Mesenchymal stem cell (in vitro differentiated cells and primary cell): ENCODE data around the gene GRAMD4.
A peak's percentile ranks its signal among the peaks of the same experiment; 100 is the strongest.

Experiments
- DNase-seq: peaks from one replicate; pipeline ENCODE4 v3.0.0-alpha.2; 2013
- H2AFZ ChIP-seq: one replicate; pipeline ENCODE4 v1.6.1; 2013; ENCODE audit warnings: low read depth, mild to moderate bottlenecking, control low read depth, inconsistent platforms, low read length, moderate library complexity
- H2AK5ac ChIP-seq: 2 replicates; pipeline ENCODE4 v1.6.1; 2013; ENCODE audit warnings: low read length, moderate library complexity, mild to moderate bottlenecking, inconsistent platforms; ENCODE audit not compliant: severe bottlenecking
- H2BK120ac ChIP-seq: one replicate; pipeline ENCODE4 v1.6.1; 2013; ENCODE audit warnings: low read depth, mild to moderate bottlenecking, inconsistent platforms, low read length, moderate library complexity
- H2BK12ac ChIP-seq, 2 experiments: one replicate each; pipeline ENCODE4 v1.6.1; 2013; ENCODE audit warnings: inconsistent platforms in 2 of 2, low read length in 2 of 2, mild to moderate bottlenecking in 2 of 2, moderate library complexity in 2 of 2, control low read depth in 1 of 2
- H2BK15ac ChIP-seq: one replicate; pipeline ENCODE4 v1.6.1; 2013; ENCODE audit warnings: mild to moderate bottlenecking, low read depth, inconsistent platforms; ENCODE audit not compliant: poor library complexity, severe bottlenecking
- H2BK5ac ChIP-seq: 2 replicates; pipeline ENCODE4 v1.6.1; 2013; ENCODE audit warnings: low read depth, mild to moderate bottlenecking, low read length, control low read depth, inconsistent platforms; ENCODE audit not compliant: poor library complexity, severe bottlenecking
- H3K14ac ChIP-seq, 2 experiments: one replicate each; pipeline ENCODE4 v1.6.1; 2013; ENCODE audit warnings: inconsistent platforms in 2 of 2, low read length in 2 of 2, control low read depth in 1 of 2, mild to moderate bottlenecking in 1 of 2, moderate library complexity in 1 of 2
- H3K18ac ChIP-seq, 2 experiments: one replicate each; pipeline ENCODE4 v1.6.1; 2013; ENCODE audit warnings: inconsistent platforms in 2 of 2, low read length in 2 of 2, control low read depth in 1 of 2, low read depth in 1 of 2, mild to moderate bottlenecking in 1 of 2
- H3K23ac ChIP-seq, 2 experiments: one replicate each; pipeline ENCODE4 v1.6.1; 2013; ENCODE audit warnings: inconsistent platforms in 2 of 2, low read length in 2 of 2, mild to moderate bottlenecking in 2 of 2, moderate library complexity in 2 of 2, control low read depth in 1 of 2
- H3K27ac ChIP-seq: 2 replicates; pipeline ENCODE4 v1.5.1; 2013; ENCODE audit warnings: mild to moderate bottlenecking, moderate library complexity, low read length, control low read depth, inconsistent platforms; ENCODE audit not compliant: poor library complexity, severe bottlenecking
- H3K27me3 ChIP-seq, 2 experiments: 2 replicates each; pipeline versions ENCODE4 v1.6.1 to v1.7.0; 2013; ENCODE audit warnings: low read length in 2 of 2, mild to moderate bottlenecking in 2 of 2, moderate library complexity in 2 of 2, control low read depth in 1 of 2, inconsistent platforms in 1 of 2; ENCODE audit not compliant: control insufficient read depth in 1 of 2, insufficient read depth in 1 of 2
- H3K36me3 ChIP-seq, 2 experiments: 2 replicates each; pipeline versions ENCODE4 v1.6.1 to v1.7.0; 2013; ENCODE audit warnings: low read length in 2 of 2, control low read depth in 1 of 2, inconsistent platforms in 1 of 2, low read depth in 1 of 2, mild to moderate bottlenecking in 1 of 2; ENCODE audit not compliant: insufficient read depth in 2 of 2, control insufficient read depth in 1 of 2
- H3K4ac ChIP-seq, 2 experiments: one replicate each; pipeline ENCODE4 v1.6.1; 2013; ENCODE audit warnings: inconsistent platforms in 2 of 2, low read length in 2 of 2, mild to moderate bottlenecking in 2 of 2, moderate library complexity in 2 of 2, control low read depth in 1 of 2, low read depth in 1 of 2
- H3K4me1 ChIP-seq: 2 replicates; pipeline ENCODE4 v1.6.1; 2013; ENCODE audit warnings: low read depth, low read length, control low read depth; ENCODE audit not compliant: control insufficient read depth, insufficient read depth
- H3K4me2 ChIP-seq: 2 replicates; pipeline ENCODE4 v1.6.1; 2013; ENCODE audit warnings: low read length, mild to moderate bottlenecking, inconsistent platforms; ENCODE audit not compliant: poor library complexity, severe bottlenecking
- H3K4me3 ChIP-seq, 2 experiments: 2 replicates each; pipeline versions ENCODE4 v1.5.1 to v1.7.0; 2013; ENCODE audit warnings: low read length in 2 of 2, mild to moderate bottlenecking in 2 of 2, control low read depth in 1 of 2, low read depth in 1 of 2; ENCODE audit not compliant: insufficient read depth in 1 of 2
- H3K79me1 ChIP-seq: replicated peaks from 2 replicates; pipeline ENCODE4 v1.6.1; 2013; ENCODE audit warnings: mild to moderate bottlenecking, control low read depth, low read length, inconsistent platforms; ENCODE audit not compliant: poor library complexity, severe bottlenecking
- H3K9ac ChIP-seq: 2 replicates; pipeline ENCODE4 v1.7.0; 2013; ENCODE audit warnings: mild to moderate bottlenecking, low read length, moderate library complexity
- H3K9me3 ChIP-seq: 2 replicates; pipeline ENCODE4 v1.7.0; 2013; ENCODE audit warnings: mild to moderate bottlenecking, low read length; ENCODE audit not compliant: control insufficient read depth
- H4K8ac ChIP-seq: one replicate; pipeline ENCODE4 v1.6.1; 2013; ENCODE audit warnings: inconsistent platforms, mild to moderate bottlenecking, low read length, moderate library complexity
- H4K91ac ChIP-seq: one replicate; pipeline ENCODE4 v1.6.1; 2013; ENCODE audit warnings: mild to moderate bottlenecking, low read length, inconsistent platforms
- WGBS: methylation state at CpG from one replicate; pipeline ENCODE4 v1.1.7; 2013; ENCODE audit warnings: mixed read lengths; 5-methylcytosine and 5-hydroxymethylcytosine counted together

GRAMD4 gene

GRCh38 chr22:46674906-46675305 is 54.7 kb downstream of the GRAMD4 start:
- H3K27me3 ChIP-seq: no peaks in the 10 kb centered on the region
- no peak for DNase-seq
- no peak overlapping the region for H2BK15ac ChIP-seq
- H3K18ac ChIP-seq: no peak overlapping the region
- H2BK12ac ChIP-seq: no peak overlapping the region
- H3K23ac ChIP-seq: no peak overlapping the region
- peaks cover 15% of the 10 kb centered on the region for H3K4me1 ChIP-seq
- H3K4me3 ChIP-seq: no peak overlapping the region
- no peak overlapping the region for H3K14ac ChIP-seq
- H3K9me3 ChIP-seq: no peaks in the 10 kb centered on the region
- no peak overlapping the region for H2BK5ac ChIP-seq
- no peak overlapping the region for H2BK120ac ChIP-seq
- no peak overlapping the region for H4K91ac ChIP-seq
- no peak overlapping the region for H4K8ac ChIP-seq
- peaks cover 5% of the 10 kb centered on the region for H3K79me1 ChIP-seq
- no peak overlapping the region for H3K4me2 ChIP-seq
- H3K27ac ChIP-seq: no peak overlapping the region
- H2AK5ac ChIP-seq: no peak overlapping the region
- H3K4ac ChIP-seq: no peak overlapping the region
- no peak overlapping the region for H2AFZ ChIP-seq
- 90% methylated on average over 11 of the region's 11 CpGs for WGBS
- H3K9ac ChIP-seq: no peak overlapping the region
- H3K36me3 ChIP-seq: peaks cover 25 to 79% of the 10 kb centered on the region in 2 experiments

DNA sequence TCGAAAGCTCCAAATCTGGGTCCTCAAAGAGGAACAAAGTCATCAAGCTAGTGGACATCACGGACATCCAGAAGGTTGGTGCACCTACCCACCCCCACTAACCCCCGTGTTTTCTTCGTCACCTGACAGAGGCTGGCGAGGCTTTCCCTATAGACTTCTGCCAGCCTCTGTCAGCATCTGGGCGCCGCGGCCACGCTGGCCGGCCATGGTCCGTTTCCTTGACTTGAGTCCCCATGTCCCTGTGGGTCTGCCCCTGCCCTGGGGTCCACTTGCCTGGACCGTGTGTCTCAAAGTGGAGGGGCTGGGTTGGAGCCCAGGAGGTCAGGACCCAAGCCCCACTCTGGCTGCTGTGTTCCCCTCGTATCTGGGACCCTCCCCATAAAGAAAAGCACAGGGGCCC is 55.3 kb downstream of the GRAMD4 start:
- Histone ChIP-seq H3K36me3 (peaks cover 19 to 78% of the 10 kb centered on the region in 2 experiments), H3K18ac (no peak overlapping the region), H3K79me1 (peaks cover 5% of the 10 kb centered on the region), H2BK12ac (no peak overlapping the region), H3K27me3 (no peaks in the 10 kb centered on the region), H2AFZ (no peak overlapping the region), H3K4me1 (peaks cover 11% of the 10 kb centered on the region), H4K91ac (no peak overlapping the region), H2AK5ac (no peak overlapping the region), H3K23ac (no peak overlapping the region), H3K4ac (no peak overlapping the region), H3K14ac (no peak overlapping the region), H2BK120ac (no peak overlapping the region), H2BK5ac (no peak overlapping the region), H3K4me2 (no peak overlapping the region), H3K27ac (no peak overlapping the region), H2BK15ac (no peak overlapping the region), H4K8ac (no peak overlapping the region), H3K9me3 (no peaks in the 10 kb centered on the region), H3K4me3 (no peak overlapping the region), H3K9ac (no peak overlapping the region)
- no peak for DNase-seq
- 93% methylated on average over 13 of the region's 13 CpGs for WGBS

DNA sequence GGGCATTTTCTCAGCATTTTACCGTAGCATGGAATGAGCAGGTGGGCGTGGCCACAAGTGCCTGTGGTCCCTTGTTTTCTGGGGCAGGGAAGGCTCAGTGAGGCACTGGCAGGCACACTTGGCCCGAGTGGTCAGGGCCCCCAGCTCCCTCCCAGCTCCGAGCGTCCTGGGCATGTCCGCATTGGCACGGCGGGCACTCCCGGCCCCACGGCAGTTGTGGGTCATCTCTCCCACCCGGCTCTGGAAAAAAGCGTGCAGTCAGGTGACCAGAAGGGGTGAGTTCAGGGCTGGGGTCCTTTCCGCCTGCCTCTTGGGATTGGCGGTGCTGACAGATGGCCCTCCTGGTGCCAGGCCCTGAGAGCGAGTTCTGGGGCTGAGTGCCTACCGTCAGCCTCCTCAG is 55.8 kb downstream of the GRAMD4 start:
- Histone ChIP-seq H3K4me2 (no peak overlapping the region), H4K8ac (no peak overlapping the region), H2BK120ac (no peak overlapping the region), H3K9me3 (no peaks in the 10 kb centered on the region), H3K36me3 (peaks cover 18 to 75% of the 10 kb centered on the region in 2 experiments), H3K4ac (no peak overlapping the region), H4K91ac (peak overlapping the region; percentile 32), H2BK12ac (no peak overlapping the region), H3K27me3 (no peaks in the 10 kb centered on the region), H3K4me3 (no peak overlapping the region), H3K79me1 (peaks cover 5% of the 10 kb centered on the region), H3K18ac (no peak overlapping the region), H3K9ac (no peak overlapping the region), H2AK5ac (no peak overlapping the region), H2AFZ (no peak overlapping the region), H3K23ac (no peak overlapping the region), H2BK15ac (no peak overlapping the region), H2BK5ac (no peak overlapping the region), H3K27ac (no peak overlapping the region), H3K4me1 (peaks cover 10% of the 10 kb centered on the region), H3K14ac (no peak overlapping the region)
- no peak for DNase-seq
- 93% methylated on average over 16 of the region's 16 CpGs for WGBS

DNA sequence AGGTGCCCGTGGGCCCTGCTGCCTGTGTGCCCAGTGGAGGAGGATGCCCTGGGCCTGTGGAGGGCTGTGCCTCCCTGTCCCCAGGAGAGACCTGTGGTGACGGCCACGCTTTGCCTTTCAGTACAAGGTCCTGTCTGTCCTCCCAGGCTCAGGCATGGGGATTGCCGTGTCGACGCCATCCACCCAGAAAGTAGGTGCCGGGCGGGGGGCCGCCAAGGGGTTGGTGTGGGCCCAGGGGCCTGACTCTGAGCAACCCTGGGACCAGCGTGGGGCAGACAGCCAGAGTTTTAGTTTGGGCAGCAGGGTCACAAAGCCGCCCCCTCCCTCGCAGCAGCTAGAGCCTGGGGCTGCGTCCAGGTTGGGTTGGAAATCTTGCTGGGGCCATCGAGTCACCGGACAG is 56.3 kb downstream of the GRAMD4 start:
- H3K4ac ChIP-seq: no peak overlapping the region
- no peaks in the 10 kb centered on the region for H3K27me3 ChIP-seq
- WGBS: 91% methylated on average over 15 of the region's 15 CpGs
- no peak overlapping the region for H3K4me3 ChIP-seq
- peaks cover 18 to 72% of the 10 kb centered on the region in 2 experiments for H3K36me3 ChIP-seq
- no peak overlapping the region for H2AFZ ChIP-seq
- no peak overlapping the region for H3K23ac ChIP-seq
- no peak overlapping the region for H2AK5ac ChIP-seq
- no peak overlapping the region for H3K9ac ChIP-seq
- H3K18ac ChIP-seq: no peak overlapping the region
- no peak overlapping the region for H4K8ac ChIP-seq
- H2BK5ac ChIP-seq: no peak overlapping the region
- no peak overlapping the region for H3K14ac ChIP-seq
- peaks cover 5% of the 10 kb centered on the region for H3K79me1 ChIP-seq
- H4K91ac ChIP-seq: no peak overlapping the region
- peaks cover 10% of the 10 kb centered on the region for H3K4me1 ChIP-seq
- no peak overlapping the region for H3K27ac ChIP-seq
- H2BK15ac ChIP-seq: peak overlapping the region; percentile 12
- DNase-seq: no peak
- H2BK120ac ChIP-seq: no peak overlapping the region
- no peaks in the 10 kb centered on the region for H3K9me3 ChIP-seq
- H3K4me2 ChIP-seq: no peak overlapping the region
- H2BK12ac ChIP-seq: no peak overlapping the region
